WTC11 (cell line): ENCODE results near the gene REC8. TPM values are rescaled to one million over a fixed set of nuclear protein-coding genes. Genes with fewer than 3 reads are reported as not detected.

Source experiments
- ATAC-seq: fragments of 200-7000 bp; cut with Tn5 transposase; 2 replicates; pipeline ENCODE4 v1.10.0; 2021; ENCODE audit warnings: mild to moderate bottlenecking, moderate library complexity
- CTCF ChIA-PET: fragments of 300-600 bp; sonication (Branson Sonifier 250); formaldehyde crosslinking; loops from one replicate; lab custom pipeline; 2021; ENCODE audit warnings: antibody characterized with exemption; lab: Charles Lee
- POLR2A ChIA-PET: fragments of 350-600 bp; sonication (Branson Sonifier 250); formaldehyde crosslinking; loops from one replicate; lab custom pipeline; 2021; ENCODE audit warnings: antibody characterized with exemption; lab: Charles Lee
- DNase-seq: peaks from one replicate; pipeline ENCODE4 v3.0.0; 2021; ENCODE audit warnings: low spot score
- H3K27ac Mint-ChIP-seq: 2 replicates; pipeline ENCODE4 v1.8.0; 2021; ENCODE audit warnings: mixed read lengths
- H3K27me3 Mint-ChIP-seq: 2 replicates; pipeline ENCODE4 v1.8.0; 2021; ENCODE audit warnings: low read depth, mild to moderate bottlenecking, moderate library complexity, mixed read lengths
- H3K36me3 Mint-ChIP-seq: 2 replicates; pipeline ENCODE4 v1.8.0; 2021; ENCODE audit warnings: mixed read lengths
- H3K4me1 Mint-ChIP-seq: 2 replicates; pipeline ENCODE4 v1.8.0; 2022; ENCODE audit warnings: mixed read lengths
- H3K4me3 Mint-ChIP-seq: 2 replicates; pipeline ENCODE4 v1.8.0; 2021; ENCODE audit warnings: mild to moderate bottlenecking, moderate library complexity, mixed read lengths
- H3K9me3 Mint-ChIP-seq: 2 replicates; pipeline ENCODE4 v1.8.0; 2021; ENCODE audit warnings: mixed read lengths
- ETV6 ChIP-seq: sonication (generic); formaldehyde crosslinking; IDR thresholded peaks from 2 replicates; pipeline ENCODE4 v1.8.1; 2022; ENCODE audit warnings: mild to moderate bottlenecking, missing genetic modification reagents
- FOXK1 ChIP-seq: sonication (generic); formaldehyde crosslinking; IDR thresholded peaks from 2 replicates; pipeline ENCODE4 v1.8.0; 2022; ENCODE audit warnings: mild to moderate bottlenecking, moderate library complexity, missing genetic modification reagents
- FOXP1 ChIP-seq: sonication (generic); formaldehyde crosslinking; IDR thresholded peaks from 2 replicates; pipeline ENCODE4 v1.8.0; 2022; ENCODE audit warnings: missing genetic modification reagents, mild to moderate bottlenecking, moderate library complexity, borderline replicate concordance
- GRHL2 ChIP-seq: fragments of 250-450 bp; sonication (Bioruptor Pico); IDR thresholded peaks from 2 replicates; pipeline ENCODE4 v1.8.0; 2022; ENCODE audit warnings: mild to moderate bottlenecking, moderate library complexity; ENCODE audit not compliant: insufficient replicate concordance, severe bottlenecking
- JAZF1 ChIP-seq: fragments of 250-450 bp; sonication (Bioruptor Pico); IDR thresholded peaks from 2 replicates; pipeline ENCODE4 v1.9.0; 2021; ENCODE audit warnings: moderate library complexity, mild to moderate bottlenecking, inconsistent platforms
- MXD4 ChIP-seq: fragments of 250-450 bp; sonication (Bioruptor Pico); IDR thresholded peaks from 2 replicates; pipeline ENCODE4 v1.8.0; 2021; ENCODE audit warnings: mild to moderate bottlenecking, moderate library complexity, borderline replicate concordance
- MYBL2 ChIP-seq: sonication (generic); formaldehyde crosslinking; IDR thresholded peaks from 2 replicates; pipeline ENCODE4 v1.8.1; 2023; ENCODE audit warnings: mild to moderate bottlenecking, moderate library complexity, missing genetic modification reagents
- NFATC4 ChIP-seq: fragments of 250-450 bp; sonication (Bioruptor Pico); IDR thresholded peaks from 2 replicates; pipeline ENCODE4 v1.9.0; 2021; ENCODE audit warnings: mild to moderate bottlenecking
- NFE2L1 ChIP-seq: sonication (generic); formaldehyde crosslinking; IDR thresholded peaks from 2 replicates; pipeline ENCODE4 v1.8.1; 2023; ENCODE audit warnings: missing genetic modification reagents
- NR1H2 ChIP-seq: sonication (generic); formaldehyde crosslinking; IDR thresholded peaks from 2 replicates; pipeline ENCODE4 v1.9.0; 2021; ENCODE audit warnings: mild to moderate bottlenecking, moderate library complexity, missing genetic modification reagents
- NR3C1 ChIP-seq: sonication (generic); formaldehyde crosslinking; conservative IDR thresholded peaks from 2 replicates; pipeline ENCODE4 v1.8.1; 2023; ENCODE audit warnings: low read depth, mild to moderate bottlenecking, missing genetic modification reagents
- RELA ChIP-seq: sonication (generic); formaldehyde crosslinking; IDR thresholded peaks from 2 replicates; pipeline ENCODE4 v1.8.1; 2022; ENCODE audit warnings: missing genetic modification reagents, mild to moderate bottlenecking, borderline replicate concordance
- SP1 ChIP-seq: sonication (generic); formaldehyde crosslinking; conservative IDR thresholded peaks from 2 replicates; pipeline ENCODE4 v1.8.1; 2022; ENCODE audit warnings: missing genetic modification reagents
- ZBTB21 ChIP-seq: sonication (generic); formaldehyde crosslinking; IDR thresholded peaks from 2 replicates; pipeline ENCODE4 v1.8.1; 2023; ENCODE audit warnings: mild to moderate bottlenecking, missing genetic modification reagents, borderline replicate concordance
- total RNA-seq: library from RNA; stranded (reverse); gene quantifications from 3 replicates; pipeline ENCODE4 v1.2.3, GENCODE V29; 2021
- TF ChIP-seq, protein P1 (sequence below): sonication (generic); formaldehyde crosslinking; IDR thresholded peaks from 2 replicates; pipeline ENCODE4 v1.8.0; 2022; ENCODE audit warnings: missing genetic modification reagents
- TF ChIP-seq, protein P2 (sequence below): fragments of 250-450 bp; sonication (Bioruptor Pico); IDR thresholded peaks from 2 replicates; pipeline ENCODE4 v1.9.0; 2021; ENCODE audit warnings: moderate library complexity, mild to moderate bottlenecking, inconsistent platforms, borderline replicate concordance
- TF ChIP-seq, protein P3 (sequence below): sonication (generic); formaldehyde crosslinking; IDR thresholded peaks from 2 replicates; pipeline ENCODE4 v1.8.1; 2022; ENCODE audit warnings: low read depth, mild to moderate bottlenecking, moderate library complexity, missing genetic modification reagents, borderline replicate concordance
- TF ChIP-seq, protein P4 (sequence below): sonication (generic); formaldehyde crosslinking; conservative IDR thresholded peaks from 2 replicates; pipeline ENCODE4 v1.8.1; 2022; ENCODE audit warnings: mild to moderate bottlenecking, missing genetic modification reagents
- TF ChIP-seq, protein P5 (sequence below): fragments of 250-450 bp; sonication (Bioruptor Pico); IDR thresholded peaks from 2 replicates; pipeline ENCODE4 v1.9.0; 2021; ENCODE audit warnings: mild to moderate bottlenecking
- TF ChIP-seq, protein P6 (sequence below): sonication (generic); formaldehyde crosslinking; IDR thresholded peaks from 2 replicates; pipeline ENCODE4 v1.8.0; 2023; ENCODE audit warnings: missing genetic modification reagents

The REC8 gene
- total RNA-seq, 1 experiment from 2014 or later: 32.2 TPM

DNA sequence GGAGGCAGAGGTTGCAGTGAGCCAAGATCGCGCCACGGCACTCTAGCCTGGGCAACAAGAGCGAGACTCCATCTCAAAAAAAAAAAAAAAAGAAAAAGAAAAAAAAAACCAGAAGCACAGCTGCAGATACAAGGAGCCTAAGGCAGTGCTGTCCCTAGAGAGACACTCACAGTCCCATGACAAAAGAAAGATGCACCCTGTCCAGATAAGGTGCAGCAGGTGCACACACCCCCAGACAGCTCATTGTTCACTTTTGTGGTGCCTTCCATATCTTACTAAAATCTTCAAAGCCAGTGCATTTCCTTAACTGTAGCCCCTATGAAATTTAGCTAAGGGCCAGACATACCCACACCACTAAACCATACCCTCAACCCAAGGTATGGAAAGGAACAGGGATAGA lies 49.5 kb upstream of the REC8 start:
- Mint-ChIP-seq H3K9me3 (no peaks in the 10 kb centered on the region), H3K27ac (no peak overlapping the region), H3K4me1 (no peaks in the 10 kb centered on the region), H3K4me3 (no peak overlapping the region), H3K36me3 (peaks cover 47% of the 10 kb centered on the region)
- ChIA-PET CTCF (interaction anchor here (0.6 to 1.3 kb wide), 4 partner anchors 8 to 139 kb away, joined by 3 to 5 read pairs (median 4); no protein-coding TSS in a partner anchor), POLR2A (interaction anchor here (0.6 to 2.6 kb wide), 3 partner anchors 8 to 77 kb away, joined by 5 to 10 read pairs (median 7); partner anchors contain the start of genes DCAF11, NRL and PSME1)
- ATAC-seq: no peak
- no peak for DNase-seq
- TF ChIP-seq, protein P1, sequence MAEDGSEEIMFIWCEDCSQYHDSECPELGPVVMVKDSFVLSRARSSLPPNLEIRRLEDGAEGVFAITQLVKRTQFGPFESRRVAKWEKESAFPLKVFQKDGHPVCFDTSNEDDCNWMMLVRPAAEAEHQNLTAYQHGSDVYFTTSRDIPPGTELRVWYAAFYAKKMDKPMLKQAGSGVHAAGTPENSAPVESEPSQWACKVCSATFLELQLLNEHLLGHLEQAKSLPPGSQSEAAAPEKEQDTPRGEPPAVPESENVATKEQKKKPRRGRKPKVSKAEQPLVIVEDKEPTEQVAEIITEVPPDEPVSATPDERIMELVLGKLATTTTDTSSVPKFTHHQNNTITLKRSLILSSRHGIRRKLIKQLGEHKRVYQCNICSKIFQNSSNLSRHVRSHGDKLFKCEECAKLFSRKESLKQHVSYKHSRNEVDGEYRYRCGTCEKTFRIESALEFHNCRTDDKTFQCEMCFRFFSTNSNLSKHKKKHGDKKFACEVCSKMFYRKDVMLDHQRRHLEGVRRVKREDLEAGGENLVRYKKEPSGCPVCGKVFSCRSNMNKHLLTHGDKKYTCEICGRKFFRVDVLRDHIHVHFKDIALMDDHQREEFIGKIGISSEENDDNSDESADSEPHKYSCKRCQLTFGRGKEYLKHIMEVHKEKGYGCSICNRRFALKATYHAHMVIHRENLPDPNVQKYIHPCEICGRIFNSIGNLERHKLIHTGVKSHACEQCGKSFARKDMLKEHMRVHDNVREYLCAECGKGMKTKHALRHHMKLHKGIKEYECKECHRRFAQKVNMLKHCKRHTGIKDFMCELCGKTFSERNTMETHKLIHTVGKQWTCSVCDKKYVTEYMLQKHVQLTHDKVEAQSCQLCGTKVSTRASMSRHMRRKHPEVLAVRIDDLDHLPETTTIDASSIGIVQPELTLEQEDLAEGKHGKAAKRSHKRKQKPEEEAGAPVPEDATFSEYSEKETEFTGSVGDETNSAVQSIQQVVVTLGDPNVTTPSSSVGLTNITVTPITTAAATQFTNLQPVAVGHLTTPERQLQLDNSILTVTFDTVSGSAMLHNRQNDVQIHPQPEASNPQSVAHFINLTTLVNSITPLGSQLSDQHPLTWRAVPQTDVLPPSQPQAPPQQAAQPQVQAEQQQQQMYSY (CRISPR knock-in tag): no peak
- TF ChIP-seq, protein P2, sequence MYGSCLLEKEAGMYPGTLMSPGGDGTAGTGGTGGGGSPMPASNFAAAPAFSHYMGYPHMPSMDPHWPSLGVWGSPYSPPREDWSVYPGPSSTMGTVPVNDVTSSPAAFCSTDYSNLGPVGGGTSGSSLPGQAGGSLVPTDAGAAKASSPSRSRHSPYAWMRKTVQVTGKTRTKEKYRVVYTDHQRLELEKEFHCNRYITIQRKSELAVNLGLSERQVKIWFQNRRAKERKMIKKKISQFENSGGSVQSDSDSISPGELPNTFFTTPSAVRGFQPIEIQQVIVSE: no peak
- TF ChIP-seq FOXP1 (CRISPR knock-in tag) (no peak), NFATC4 (CRISPR knock-in tag) (no peak), NR3C1 (CRISPR knock-in tag) (no peak), ZBTB21 (CRISPR knock-in tag) (no peak), RELA (CRISPR knock-in tag) (no peak), NFE2L1 (CRISPR knock-in tag) (no peak), ETV6 (CRISPR knock-in tag) (no peak)
- TF ChIP-seq, protein P3, sequence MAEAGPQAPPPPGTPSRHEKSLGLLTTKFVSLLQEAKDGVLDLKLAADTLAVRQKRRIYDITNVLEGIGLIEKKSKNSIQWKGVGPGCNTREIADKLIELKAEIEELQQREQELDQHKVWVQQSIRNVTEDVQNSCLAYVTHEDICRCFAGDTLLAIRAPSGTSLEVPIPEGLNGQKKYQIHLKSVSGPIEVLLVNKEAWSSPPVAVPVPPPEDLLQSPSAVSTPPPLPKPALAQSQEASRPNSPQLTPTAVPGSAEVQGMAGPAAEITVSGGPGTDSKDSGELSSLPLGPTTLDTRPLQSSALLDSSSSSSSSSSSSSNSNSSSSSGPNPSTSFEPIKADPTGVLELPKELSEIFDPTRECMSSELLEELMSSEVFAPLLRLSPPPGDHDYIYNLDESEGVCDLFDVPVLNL: no peak
- TF ChIP-seq, all 79 proteins: peak for 0
- H3K27me3 Mint-ChIP-seq: no peaks in the 10 kb centered on the region

DNA sequence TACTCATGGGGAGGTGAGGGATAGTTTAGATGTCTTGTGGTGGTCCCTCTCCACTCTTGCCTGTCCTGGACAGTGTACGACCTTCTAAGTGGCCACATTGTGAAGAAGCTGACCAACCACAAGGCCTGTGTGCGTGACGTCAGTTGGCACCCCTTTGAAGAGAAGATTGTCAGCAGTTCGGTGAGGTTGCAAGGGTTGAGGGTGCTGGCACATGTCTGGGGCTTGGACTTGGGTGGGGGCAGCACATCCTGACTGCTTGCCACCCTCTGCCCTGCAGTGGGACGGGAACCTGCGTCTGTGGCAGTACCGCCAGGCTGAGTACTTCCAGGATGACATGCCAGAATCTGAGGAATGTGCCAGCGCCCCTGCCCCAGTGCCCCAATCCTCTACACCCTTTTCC lies 49.0 kb upstream of the REC8 start:
- Mint-ChIP-seq H3K36me3 (peaks cover 42% of the 10 kb centered on the region), H3K27ac (no peak overlapping the region), H3K9me3 (no peaks in the 10 kb centered on the region), H3K27me3 (no peaks in the 10 kb centered on the region), H3K4me3 (no peak overlapping the region), H3K4me1 (no peaks in the 10 kb centered on the region)
- POLR2A ChIA-PET: interaction anchor here (2.6 kb wide), 1 partner anchor 8 kb away, joined by 10 read pairs; the partner anchor contains the start of genes DCAF11 and NRL
- DNase-seq (no peak), ATAC-seq (no peak)
- TF ChIP-seq, protein P4, sequence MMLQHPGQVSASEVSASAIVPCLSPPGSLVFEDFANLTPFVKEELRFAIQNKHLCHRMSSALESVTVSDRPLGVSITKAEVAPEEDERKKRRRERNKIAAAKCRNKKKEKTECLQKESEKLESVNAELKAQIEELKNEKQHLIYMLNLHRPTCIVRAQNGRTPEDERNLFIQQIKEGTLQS (CRISPR knock-in tag): no peak
- TF ChIP-seq SP1 (CRISPR knock-in tag): no peak
- no peak for TF ChIP-seq JAZF1 (CRISPR knock-in tag)
- TF ChIP-seq MXD4 (CRISPR knock-in tag): no peak
- TF ChIP-seq ZBTB21 (CRISPR knock-in tag): no peak
- TF ChIP-seq GRHL2 (CRISPR knock-in tag): no peak
- TF ChIP-seq, protein P5, sequence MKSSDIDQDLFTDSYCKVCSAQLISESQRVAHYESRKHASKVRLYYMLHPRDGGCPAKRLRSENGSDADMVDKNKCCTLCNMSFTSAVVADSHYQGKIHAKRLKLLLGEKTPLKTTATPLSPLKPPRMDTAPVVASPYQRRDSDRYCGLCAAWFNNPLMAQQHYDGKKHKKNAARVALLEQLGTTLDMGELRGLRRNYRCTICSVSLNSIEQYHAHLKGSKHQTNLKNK: no peak
- TF ChIP-seq, protein P6, sequence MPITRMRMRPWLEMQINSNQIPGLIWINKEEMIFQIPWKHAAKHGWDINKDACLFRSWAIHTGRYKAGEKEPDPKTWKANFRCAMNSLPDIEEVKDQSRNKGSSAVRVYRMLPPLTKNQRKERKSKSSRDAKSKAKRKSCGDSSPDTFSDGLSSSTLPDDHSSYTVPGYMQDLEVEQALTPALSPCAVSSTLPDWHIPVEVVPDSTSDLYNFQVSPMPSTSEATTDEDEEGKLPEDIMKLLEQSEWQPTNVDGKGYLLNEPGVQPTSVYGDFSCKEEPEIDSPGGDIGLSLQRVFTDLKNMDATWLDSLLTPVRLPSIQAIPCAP (CRISPR knock-in tag): no peak
- no peak for TF ChIP-seq NR1H2
- no peak for TF ChIP-seq MYBL2 (CRISPR knock-in tag)
- TF ChIP-seq FOXK1 (CRISPR knock-in tag): no peak
- CTCF ChIA-PET: interaction anchor here (0.6 kb wide), 1 partner anchor 138 kb away, joined by 4 read pairs; no protein-coding TSS in a partner anchor
